ENCODE measurements around the gene KPNB1.

GRCh38 chr17:47711366-47712099 is 61.8 kb downstream of the KPNB1 start:
- TF ChIP-seq CTCF (tag by site-specific recombination; IDR thresholded peaks at IDR 0.05) = no peak
- no peak for TF ChIP-seq PRDM2 (tag by site-specific recombination; IDR thresholded peaks at IDR 0.05; ENCODE audit: borderline replicate concordance)
- no peak for TF ChIP-seq ZBTB1 (tag by site-specific recombination; IDR thresholded peaks at IDR 0.05)
- TF ChIP-seq ZNF148 (tag by site-specific recombination; IDR thresholded peaks at IDR 0.05; ENCODE audit: borderline replicate concordance) = no peak
- TF ChIP-seq GLI2 (tag by site-specific recombination; IDR thresholded peaks at IDR 0.05; ENCODE audit: borderline replicate concordance, low read depth) = no peak
- TF ChIP-seq MEIS1 (CRISPR knock-in tag; IDR thresholded peaks at IDR 0.05; ENCODE audit: borderline replicate concordance) = no peak
- no peak for TF ChIP-seq ATF2 (tag by site-specific recombination; IDR thresholded peaks at IDR 0.05; ENCODE audit: low read depth)
- TF ChIP-seq SETDB1 (IDR thresholded peaks at IDR 0.05; ENCODE audit: insufficient read length, low read length) = no peak
- no peak for TF ChIP-seq ELK4 (IDR thresholded peaks at IDR 0.05; ENCODE audit: borderline replicate concordance, low read depth, low read length)
